Endometrial microvascular endothelial cells (primary cell): ENCODE data around the gene SEMA4F. TPM values are rescaled to one million over a fixed set of nuclear protein-coding genes. Genes with fewer than 3 reads are reported as not detected.

Experiments
- total RNA-seq: library from RNA; depleted of rRNA; stranded (reverse); fragments of >200 nt; gene quantifications from one replicate; pipeline ENCODE4 v1.2.3, GENCODE V29; 2015; ENCODE audit errors: inconsistent ontology term

The SEMA4F gene
- total RNA-seq, 1 donor from 2014 or later = 13.2 TPM

Other genes with a start within 250 kb of the SEMA4F start
- gene C2orf81, start 232.6 kb upstream of the SEMA4F start, total RNA-seq = 0.46 TPM
- gene WDR54, start 232.5 kb upstream of the SEMA4F start, total RNA-seq = 28.4 TPM
- gene RTKN, start 212.3 kb upstream of the SEMA4F start, total RNA-seq = 1.0 TPM
- 13.2 TPM for gene INO80B, start 199.2 kb upstream of the SEMA4F start, total RNA-seq
- gene WBP1, start 195.8 kb upstream of the SEMA4F start, total RNA-seq = 40.0 TPM
- gene MOGS, start 188.9 kb upstream of the SEMA4F start, total RNA-seq = 92.7 TPM
- 29.5 TPM for gene MRPL53, start 181.6 kb upstream of the SEMA4F start, total RNA-seq
- gene CCDC142, start 171.2 kb upstream of the SEMA4F start, total RNA-seq = 7.1 TPM
- gene TTC31, start 171.2 kb upstream of the SEMA4F start, total RNA-seq = 33.7 TPM
- gene LBX2, start 154.6 kb upstream of the SEMA4F start, total RNA-seq = 2.5 TPM
- gene PCGF1, start 146.6 kb upstream of the SEMA4F start, total RNA-seq = 17.2 TPM
- not detected for gene TLX2, start 139.8 kb upstream of the SEMA4F start, total RNA-seq
- 0.19 TPM for gene DQX1, start 128.0 kb upstream of the SEMA4F start, total RNA-seq
- gene AUP1, start 124.5 kb upstream of the SEMA4F start, total RNA-seq = 135 TPM
- gene HTRA2, start 124.3 kb upstream of the SEMA4F start, total RNA-seq = 42.1 TPM
- 0.65 TPM for gene LOXL3, start 100.3 kb upstream of the SEMA4F start, total RNA-seq
- gene DOK1, start 99.5 kb upstream of the SEMA4F start, total RNA-seq = 9.1 TPM
- gene M1AP, start 5.9 kb upstream of the SEMA4F start, total RNA-seq = 0.09 TPM
- 8.0 TPM for gene HK2, start 179.9 kb downstream of the SEMA4F start, total RNA-seq